CD4-positive, alpha-beta T cell treated with Interleukin-1 beta for 1 hour (primary cell): ENCODE data around the gene DNTT.
A peak's percentile ranks its signal among the peaks of the same experiment; 100 is the strongest.

Experiments
- DNase-seq, 2 donors: peaks; one replicate each; pipeline ENCODE4 v3.0.0-alpha.2; 2020 to 2022

DNTT gene

DNA sequence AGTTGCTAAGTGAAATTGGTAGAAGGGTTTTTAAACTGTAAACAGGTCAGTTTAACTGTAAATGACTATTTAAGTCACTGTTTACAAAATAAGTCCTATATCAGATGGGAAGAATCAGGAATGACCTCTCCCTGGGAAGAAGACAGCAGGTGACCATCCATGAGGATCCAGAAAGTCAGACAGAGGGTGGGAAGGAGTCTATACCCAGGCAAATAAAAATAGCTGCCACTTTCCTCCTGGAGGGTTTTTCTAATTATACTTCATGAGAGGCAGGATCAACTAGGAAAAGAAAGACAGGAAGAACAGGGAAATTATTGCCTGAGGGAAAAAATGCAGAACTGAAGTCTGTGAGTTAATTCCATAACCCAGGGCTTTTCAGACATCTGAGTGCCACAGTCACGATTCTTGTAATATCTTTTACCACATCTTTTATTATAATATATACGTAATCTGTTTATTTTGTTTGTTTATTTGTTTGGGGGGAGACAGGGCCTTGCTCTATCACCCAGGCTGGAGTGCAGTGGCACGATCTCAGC lies 7.0 kb downstream of the DNTT start:
- no peak for DNase-seq

DNA sequence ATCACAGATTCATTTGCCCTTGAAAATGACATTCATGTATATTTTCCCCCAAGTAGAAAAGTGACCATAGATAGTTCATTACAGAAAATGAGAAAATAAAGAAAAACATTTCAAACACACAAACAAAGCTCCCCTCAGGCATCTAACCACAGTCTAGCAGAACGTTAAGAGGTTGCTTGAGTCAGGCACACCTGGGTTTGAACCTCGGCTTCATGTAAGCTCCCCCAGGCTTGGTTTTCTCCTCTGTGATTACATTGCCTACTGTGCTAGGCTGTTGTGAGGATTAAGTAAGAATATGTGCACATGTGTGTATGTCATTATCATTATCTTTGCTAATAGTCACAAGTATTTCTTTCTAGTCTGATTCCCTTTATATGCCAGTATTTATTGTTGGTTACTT lies 9.1 kb downstream of the DNTT start:
- DNase-seq, result no peak

DNA sequence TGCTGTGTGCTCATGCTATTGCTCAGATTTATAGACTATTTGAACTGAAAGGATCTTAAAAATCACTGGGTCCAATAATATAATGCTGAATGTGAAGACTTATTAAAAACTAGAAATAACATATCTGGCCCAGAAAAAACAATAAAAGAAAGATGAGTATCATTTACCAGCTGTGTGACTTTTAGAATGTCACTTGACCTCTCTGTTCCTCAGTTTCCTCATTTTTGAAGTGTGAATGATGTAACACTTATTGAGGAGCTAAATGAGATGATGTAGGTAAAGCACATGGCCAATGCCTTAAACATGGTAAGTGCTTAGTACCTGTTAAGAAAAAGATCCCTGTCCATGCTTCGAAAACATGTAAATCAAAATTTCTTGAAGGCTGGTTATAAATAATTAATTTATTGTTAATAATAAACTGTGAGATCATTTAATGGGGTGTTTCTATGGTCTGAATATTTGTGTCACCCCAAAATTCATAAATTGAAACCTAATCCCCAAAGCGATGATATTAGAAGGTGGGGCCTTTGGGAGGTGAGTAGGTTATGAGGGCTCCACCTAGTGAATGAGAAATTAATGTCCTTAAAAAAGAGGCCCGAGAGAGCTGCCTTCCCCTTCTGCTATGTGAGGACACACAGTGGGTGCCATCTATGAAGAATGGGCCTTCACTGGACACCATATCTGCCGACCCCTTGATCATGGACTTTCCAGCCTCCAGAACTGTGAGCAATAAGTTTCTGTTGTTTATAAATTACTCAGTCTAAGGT lies 13.0 kb downstream of the DNTT start:
- no peak for DNase-seq

DNA sequence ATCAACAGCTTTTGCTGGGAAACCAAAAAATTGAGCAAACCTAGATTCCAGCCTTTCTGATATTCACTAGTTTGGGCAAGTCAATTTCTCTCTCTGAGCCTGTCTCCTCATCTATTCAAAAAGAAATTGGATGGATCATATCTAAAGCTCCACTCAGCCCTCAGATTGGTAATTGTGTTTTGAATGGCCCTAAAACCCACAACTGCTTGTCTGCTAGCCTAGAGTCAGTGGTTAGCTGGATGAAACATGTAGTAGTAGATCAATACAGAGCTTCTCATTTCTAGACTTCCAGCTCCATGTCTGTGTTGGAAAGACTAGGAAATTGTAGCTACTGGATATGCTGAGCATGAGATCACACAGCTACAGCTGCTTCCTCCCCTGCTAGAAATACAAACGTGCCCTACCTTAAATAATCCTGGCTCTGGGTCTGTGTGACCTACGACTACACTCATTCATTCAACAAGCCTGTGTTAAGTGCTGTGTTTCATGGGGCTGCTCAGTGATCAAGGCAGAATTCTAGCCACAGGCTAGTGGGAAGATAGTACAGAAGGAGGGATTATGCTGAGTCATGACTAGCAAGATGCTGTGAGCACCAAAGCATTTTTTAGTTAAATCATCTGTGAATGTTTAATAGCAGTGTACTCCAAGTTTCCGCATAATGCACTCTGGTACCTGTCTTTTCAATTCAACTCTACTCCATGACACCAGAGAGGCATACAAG lies 15.7 kb downstream of the DNTT start:
- no peak for DNase-seq

DNA sequence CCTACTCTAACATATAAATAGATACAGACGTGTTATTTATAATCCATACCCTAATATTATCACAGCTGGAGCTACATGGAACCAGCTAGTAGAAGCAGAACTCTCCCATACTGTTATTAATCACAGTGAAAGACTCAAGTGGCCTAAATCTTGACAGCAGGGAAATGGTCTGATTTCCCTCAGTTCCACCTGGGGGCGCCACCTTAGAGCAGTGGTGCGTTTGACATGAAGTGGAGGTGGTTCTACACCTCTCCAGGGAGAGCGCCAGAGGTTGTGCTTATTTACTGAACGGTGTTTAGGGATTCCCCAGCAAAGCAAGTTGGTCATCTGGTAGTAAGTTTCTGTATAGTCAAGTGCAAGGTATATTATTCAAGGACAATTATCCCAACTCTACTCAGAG lies 17.6 kb downstream of the DNTT start:
- DNase-seq, result no peak

DNA sequence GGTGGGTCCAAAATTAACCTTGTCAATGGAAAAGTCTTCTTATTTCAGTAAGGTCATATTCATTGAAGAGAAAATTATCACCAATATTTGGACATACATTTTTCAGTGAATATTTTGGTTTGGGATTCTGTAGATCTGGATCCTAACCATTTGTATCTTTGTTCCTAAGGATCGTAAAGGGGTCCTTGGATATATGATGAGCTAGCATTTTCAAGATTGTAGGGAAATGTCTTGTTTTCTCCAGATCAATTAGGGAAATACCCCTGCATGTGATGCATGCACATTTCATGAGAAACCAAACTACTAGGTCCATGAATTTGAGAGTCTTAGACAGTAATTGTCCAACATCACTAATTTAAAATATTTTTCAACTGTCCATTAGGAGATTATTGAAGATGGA lies 18.0 kb downstream of the DNTT start:
- no peak for DNase-seq

DNA sequence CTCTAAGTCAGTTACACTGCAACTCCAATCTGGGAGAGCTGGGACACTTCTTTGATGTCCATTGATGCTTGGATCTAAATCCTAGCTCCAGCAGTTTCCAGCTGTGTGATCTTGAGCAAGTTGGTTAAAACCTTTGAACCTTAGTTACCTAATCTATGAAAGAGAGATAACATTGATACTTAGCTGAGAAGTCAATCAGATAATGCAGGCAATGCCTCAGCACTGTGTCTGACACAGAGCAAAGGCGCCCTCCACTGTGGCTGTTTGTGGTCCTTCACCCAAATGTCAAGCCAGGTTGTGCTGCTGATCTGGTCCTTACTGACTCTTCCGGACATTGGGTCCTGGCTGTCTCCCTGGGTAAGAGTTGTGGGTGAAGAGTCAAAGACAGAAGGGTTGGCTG lies 20.2 kb downstream of the DNTT start:
- DNase-seq, result no peak

DNA sequence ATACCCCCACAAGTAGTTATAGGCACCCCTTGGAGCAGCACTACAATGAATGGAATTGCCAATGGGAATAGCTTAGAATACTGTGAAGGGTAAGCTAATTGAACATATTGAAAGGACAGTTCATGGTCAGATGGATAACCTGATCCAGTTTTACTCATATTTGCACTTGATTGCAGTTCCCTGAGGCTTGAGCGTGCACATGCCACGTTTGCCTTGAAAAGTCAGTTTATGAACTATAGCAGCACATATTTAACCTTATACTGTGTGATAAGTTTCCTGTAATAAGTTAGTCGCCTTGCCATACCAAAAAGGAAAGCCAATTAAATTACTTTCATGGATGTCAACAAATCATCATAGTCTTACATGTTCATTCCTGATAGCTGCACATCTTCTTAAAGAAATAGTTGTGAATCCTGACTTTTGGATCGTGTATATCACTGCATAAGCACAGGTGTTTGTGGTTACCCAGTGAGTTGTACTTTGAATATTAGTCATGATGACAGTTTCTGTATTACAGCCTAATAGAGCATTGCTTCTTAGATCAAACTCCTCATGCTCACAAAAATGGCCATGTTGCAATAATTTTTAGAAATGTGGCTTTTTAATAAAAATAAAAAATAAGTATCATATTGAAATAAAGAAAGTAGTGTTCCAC lies 21.6 kb downstream of the DNTT start:
- no peak for DNase-seq

DNA sequence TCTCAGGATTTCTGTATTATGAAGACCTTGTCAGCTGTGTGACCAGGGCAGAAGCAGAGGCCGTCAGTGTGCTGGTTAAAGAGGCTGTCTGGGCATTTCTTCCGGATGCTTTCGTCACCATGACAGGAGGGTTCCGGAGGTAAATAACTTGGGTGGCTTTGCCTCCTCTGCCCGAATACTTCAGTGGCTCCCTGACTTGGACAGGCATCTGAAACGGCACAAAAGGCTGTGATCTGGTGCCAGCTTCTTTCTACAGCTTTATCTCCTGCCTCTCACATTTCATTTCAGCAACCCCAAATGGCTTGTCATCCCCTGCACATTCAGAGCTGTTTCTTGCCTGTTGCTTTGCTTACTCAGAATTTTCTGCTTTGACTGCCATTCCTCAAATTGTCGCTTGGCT lies 23.2 kb downstream of the DNTT start:
- no peak for DNase-seq

DNA sequence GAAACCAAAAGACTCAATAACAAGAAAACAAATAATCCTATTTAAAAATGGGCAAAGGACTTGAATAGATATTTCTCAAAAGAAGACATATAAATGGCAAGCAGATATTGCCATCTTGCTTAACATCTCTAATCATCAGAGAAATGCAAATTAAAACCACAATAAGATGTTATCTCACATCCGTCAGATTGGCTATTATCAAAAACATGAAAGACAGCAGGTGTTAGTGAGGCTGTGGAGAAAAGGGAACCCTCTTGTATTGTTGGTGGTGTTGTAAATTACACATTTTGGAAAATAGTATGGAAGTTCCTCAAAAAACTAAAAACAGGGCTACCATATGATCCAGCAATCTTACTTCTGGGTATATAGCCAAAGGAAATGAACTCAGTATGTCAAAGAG lies 28.9 kb downstream of the DNTT start:
- DNase-seq, result peak in 1 of 2 donors; percentile 14

DNA sequence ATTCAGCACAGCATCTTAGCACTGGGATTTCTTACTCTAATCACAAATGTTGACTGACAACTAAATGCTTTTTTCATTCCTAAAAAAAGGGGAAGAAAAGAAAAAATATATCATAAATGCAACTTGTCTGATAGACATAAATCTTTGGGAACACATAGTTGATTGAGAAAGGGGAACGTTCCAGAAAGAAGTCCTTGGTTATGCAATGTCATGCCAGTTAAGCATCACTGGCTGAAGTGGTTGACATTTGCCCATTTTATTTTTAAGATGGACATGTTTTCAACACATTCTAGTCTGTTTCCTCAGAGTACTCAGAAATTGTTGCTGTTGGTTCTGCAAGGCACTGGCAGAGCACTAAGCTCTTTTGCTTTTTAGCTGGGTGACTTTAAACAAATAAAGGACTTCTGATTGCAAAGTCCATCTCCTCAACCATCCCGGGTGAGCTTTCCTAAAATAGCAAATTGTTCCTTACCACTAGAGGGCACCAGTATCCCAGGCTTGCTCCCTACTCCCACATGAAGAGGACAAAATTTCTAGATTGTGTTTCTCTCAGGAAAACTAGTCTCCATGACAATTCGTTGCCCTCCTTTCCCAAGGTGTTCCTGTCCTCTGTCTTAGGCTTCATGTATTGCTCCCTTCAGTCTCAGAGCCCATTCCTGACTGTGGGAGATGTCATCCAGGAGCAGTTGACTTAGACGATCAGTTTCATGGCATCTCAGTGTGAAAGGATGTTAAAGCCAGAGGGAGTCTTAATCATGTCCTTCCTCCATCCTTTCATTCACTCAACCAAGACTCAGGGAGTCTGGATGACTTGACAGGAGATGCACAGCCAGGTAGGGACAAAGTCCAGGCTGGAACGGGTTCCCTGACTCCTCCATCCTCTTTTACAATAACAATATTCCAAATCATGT lies 30.6 kb downstream of the DNTT start:
- peak in 1 of 2 donors; percentile 7 for DNase-seq

DNA sequence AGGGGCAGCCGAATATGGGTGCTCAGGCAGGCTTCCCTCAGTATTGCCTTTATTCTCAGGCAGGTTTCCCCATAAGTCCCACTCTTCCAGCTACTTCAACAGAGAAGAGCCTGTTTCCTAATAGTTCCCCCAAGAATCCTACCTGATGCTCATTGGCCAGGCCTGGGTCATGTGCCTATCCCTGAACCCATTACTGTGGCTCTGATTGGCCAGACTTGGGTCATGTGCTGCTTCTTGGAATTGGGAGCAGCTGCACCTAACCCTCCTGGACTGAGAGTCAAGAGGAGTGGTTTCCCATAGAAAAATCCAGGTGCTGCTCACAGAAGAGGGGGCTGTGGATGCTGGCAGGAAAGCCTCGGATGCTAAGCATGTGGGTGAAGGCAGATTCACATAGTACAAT lies 32.9 kb downstream of the DNTT start:
- no peak for DNase-seq

DNA sequence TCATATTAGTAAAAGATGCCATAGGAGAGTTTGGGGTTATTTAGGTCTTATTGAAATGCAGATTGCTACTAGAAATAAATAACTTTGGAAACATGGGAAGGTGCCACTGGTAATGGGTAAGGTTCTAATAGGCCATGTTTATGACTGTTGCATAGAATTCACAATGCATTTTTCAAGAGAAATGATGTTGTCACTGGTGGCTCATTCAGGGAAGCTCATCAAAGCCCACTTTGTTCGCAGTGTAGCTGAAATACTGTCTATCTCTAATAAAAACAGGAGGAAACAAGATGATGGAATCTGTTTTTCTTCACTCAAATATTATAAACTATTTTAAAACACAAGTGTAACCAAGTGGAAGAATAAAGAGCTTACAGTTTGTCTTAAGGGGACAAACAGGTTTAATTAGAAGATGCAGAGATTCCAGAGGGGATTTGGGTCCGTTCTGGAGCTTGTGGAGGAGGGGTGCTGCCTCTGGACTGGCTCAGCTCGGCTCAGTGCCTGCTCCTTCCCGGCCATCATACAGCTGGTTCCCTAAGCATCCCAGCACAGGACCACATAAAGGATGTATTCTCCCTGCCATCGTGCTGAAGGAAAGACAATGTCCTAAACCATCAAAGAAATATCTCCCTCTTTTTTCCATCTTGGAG lies 34.2 kb downstream of the DNTT start:
- no peak for DNase-seq

DNA sequence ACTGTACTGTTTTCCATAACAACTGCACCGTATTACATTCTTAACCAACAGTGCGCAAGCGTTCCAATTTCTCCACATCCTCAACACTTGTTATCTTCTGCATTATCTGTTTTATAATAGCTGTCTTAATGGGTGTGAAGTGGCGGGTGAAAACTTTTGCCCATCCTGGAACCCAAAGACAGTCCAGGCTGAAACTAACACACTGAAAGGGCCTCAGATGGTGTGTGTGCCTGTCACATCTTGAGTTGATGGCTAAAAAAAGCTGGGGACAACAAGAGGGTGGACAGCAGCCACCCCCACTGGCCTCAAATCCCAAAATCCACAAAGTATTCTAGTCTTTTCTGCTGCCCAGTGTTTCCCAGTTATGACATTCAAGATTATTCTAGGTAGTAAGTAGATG lies 35.1 kb downstream of the DNTT start:
- no peak for DNase-seq

DNA sequence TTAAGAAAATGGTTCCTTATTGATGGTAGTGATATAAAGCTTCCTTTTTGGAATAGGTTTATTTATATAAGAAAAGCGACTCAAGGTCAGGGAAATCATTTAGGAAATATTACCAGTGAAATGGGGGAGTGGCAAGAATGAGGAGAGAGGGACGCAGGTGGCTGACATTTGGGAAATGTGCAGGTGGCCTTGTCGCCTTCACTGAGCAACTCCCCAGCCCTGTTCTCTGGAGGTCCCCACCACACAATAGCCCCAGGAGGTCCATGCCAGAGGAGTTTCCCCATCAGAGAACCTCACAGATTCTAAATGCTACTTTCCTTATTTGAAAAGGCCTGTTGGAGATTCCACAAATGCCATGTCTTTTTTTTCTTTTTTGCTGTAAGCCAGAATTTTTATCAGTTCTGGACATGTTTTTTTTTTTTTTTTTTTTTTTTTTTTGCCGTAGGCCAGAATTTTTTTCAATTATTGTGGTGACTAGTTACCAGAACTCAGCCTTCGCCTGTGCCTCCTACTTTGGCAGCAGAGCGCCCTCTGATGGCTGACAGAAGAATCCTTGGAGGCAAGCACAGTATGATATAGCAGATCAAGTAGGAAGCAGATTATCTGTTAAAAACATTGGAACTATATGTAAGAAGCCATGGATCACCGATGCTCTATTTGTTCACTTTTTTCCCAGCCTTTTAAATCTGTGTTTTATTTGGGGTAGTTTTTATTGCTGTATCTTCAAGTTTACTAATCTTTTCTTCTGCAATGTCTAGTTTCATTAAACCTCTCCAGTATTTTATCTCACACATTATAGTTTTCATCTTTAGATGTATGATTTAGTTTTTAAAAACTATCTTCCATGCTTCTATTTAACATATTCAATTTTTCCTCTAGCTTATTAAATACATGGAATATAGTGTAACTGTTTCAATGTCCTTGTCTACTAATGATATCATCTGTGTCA lies 36.0 kb downstream of the DNTT start:
- DNase-seq, result peak; percentile 48 to 61

DNA sequence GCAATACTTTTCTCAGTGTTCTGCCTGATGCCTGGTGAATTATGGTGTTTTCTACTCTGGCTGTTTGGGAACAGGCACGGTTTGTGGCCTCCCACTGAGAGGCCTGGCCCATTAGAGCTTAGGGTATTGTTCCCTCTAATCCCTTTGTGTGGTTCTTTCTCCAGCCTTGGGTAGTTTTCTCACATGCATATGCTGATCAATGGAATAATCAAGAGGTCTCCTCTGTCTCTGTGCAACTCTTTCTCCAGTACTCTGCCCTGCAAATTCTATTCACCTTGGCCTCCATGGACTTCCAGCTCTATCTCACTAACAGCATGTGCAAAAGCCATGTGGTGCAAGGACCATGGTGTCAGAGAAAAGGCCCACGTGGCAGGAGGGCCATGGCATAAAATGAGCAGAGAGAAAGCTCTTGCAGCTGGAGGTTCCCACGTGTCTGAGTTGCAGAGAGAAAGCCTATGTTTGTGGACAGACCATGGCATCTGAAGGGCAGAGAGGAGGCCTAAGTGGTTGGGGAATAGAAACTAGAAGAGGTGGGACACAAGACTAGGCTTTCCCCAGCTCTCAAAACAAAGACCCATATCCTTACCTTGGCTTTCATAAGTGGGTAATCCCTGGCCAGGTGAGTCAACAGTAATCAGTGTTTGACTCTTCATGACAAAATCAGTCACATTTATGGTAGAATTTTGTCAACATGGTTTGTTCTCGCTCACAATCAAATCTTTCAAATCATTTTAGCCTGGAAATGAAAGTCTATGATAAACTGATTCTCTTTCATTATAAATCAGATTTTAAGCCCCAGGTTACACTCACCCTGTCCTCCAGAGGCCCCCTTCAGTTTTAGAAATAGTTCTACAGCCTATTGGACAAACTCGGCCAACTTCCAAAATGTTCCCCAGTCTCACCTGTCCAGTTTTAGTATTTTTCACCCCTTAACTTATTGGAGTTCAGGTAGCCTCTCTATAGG lies 37.3 kb downstream of the DNTT start:
- no peak for DNase-seq

DNA sequence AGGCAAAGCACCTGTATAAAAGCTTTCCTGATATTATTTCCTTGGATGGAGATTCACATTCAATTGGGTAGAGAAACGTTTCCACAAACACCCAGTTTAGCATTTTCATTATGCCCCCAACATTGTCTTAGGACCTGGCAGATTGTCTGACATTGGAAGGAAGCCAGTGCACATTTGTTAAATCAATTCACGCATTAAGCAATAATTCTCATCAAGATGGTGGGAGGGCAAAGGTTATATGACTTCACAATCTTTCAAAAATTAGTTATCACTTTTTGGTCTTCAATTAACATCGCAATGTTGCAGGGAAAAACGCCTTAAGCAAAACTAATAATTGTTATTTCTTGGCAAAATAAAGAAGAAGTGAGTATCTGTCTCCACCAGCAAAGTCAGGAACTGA lies 38.2 kb downstream of the DNTT start:
- no peak for DNase-seq

DNA sequence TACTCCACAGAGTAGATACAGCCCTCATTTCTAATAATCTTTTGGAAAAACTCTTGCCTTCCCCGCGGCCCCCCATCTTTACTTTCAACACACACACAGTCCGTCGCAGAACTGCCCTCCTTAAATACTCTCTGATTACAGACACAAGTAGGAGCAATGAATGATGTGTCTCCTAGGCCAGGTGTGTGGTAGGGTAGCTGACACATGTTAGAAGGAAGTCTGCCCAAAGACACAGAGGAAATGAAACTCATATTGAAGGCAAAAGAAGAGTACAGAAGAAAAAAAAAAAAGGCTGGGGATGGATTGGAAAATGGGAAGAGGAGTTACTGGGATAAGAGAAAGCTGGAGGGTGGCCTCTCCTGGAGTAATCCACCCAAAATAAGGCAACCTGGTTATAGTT lies 39.9 kb downstream of the DNTT start:
- DNase-seq, result no peak

DNA sequence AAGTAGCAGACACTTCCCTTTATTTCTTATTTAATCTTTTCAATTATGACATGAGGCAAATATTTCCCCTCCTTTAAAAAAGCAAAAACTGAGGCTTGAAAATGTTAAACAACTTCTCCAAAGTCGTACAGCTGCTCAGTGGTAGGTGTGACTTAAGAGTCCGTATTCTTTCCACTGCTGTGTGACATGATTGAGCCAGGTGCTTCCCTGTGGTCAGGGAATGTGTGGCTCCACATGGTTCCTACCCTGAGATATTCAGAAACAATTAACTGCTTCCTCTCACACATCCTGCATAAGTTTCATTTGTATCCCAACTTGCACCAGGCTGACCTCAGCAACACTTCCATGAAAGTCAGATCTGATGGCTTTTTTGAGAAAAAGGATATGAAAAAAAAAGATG lies 41.0 kb downstream of the DNTT start:
- no peak for DNase-seq

DNA sequence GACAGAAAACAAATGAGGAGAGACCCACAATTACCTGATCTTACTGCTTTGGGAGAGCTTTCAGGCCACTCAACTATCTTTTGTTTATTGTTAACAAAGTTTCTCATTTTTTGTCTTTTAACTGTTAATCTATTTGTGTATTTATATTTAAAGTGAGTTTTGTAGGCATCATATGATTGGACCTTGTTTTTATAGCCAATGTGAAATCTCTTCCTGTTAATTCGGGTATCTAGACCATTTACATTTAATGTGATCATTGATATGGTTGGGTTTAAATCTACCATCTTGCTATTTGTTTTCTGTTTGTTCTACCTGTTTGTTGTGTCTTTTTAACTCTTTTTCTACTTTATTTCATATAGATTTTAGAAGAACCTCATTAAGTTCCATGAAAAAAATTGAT lies 42.1 kb downstream of the DNTT start:
- DNase-seq, result no peak
